ENCODE results near the gene AGBL1. TPM values are rescaled to one million over a fixed set of nuclear protein-coding genes. Genes with fewer than 3 reads are reported as not detected.

AGBL1 gene
- polyA plus RNA-seq, 2 of the 4 experiments (the other 2 are of a cell fraction): not detected

DNA sequence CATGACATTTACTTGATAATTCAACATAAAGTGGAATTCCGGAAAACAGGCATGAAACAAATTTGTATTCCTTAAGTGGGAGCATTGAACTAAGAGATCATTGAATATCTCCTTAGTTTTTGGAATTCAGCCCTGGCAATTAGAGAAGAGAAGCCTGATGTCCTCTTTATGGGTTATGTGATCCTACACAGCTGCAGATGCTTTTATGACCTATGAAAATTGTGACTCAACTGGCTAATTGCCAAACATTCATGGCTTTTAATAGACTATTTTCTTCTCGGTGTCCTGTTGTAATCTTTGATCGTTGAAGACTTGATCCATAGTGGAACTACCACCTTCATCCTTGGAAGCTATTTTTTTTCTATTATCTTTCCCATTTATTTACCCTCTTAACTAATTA, 46.1 kb downstream of the AGBL1 start:
- POLR2A ChIA-PET: no interaction called here
- ATAC-seq (no peak), DNase-seq (ENCODE audit: low read depth in 1 of 2, low spot score in 1 of 2) (no peak), FAIRE-seq (no peak)
- Histone ChIP-seq H3K4me3 (no peak overlapping the region), H3K9me3 (no peaks in the 10 kb centered on the region), H3K27ac (no peak overlapping the region), H3K4me1 (no peaks in the 10 kb centered on the region), H3K4me2 (no peak overlapping the region)
- WGBS (ENCODE audit: missing lambda C conversion rate): 5% methylated on average over 3 of the region's 3 CpGs
- TF ChIP-seq ZC3H11A (IDR thresholded peaks at IDR 0.05): no peak
- no peak for TF ChIP-seq SMC3 (IDR thresholded peaks at IDR 0.05)
- TF ChIP-seq KDM1A (IDR thresholded peaks at IDR 0.05; ENCODE audit: low read depth): no peak
- no peak for TF ChIP-seq CEBPB (IDR thresholded peaks at IDR 0.05)
- TF ChIP-seq, protein P1, sequence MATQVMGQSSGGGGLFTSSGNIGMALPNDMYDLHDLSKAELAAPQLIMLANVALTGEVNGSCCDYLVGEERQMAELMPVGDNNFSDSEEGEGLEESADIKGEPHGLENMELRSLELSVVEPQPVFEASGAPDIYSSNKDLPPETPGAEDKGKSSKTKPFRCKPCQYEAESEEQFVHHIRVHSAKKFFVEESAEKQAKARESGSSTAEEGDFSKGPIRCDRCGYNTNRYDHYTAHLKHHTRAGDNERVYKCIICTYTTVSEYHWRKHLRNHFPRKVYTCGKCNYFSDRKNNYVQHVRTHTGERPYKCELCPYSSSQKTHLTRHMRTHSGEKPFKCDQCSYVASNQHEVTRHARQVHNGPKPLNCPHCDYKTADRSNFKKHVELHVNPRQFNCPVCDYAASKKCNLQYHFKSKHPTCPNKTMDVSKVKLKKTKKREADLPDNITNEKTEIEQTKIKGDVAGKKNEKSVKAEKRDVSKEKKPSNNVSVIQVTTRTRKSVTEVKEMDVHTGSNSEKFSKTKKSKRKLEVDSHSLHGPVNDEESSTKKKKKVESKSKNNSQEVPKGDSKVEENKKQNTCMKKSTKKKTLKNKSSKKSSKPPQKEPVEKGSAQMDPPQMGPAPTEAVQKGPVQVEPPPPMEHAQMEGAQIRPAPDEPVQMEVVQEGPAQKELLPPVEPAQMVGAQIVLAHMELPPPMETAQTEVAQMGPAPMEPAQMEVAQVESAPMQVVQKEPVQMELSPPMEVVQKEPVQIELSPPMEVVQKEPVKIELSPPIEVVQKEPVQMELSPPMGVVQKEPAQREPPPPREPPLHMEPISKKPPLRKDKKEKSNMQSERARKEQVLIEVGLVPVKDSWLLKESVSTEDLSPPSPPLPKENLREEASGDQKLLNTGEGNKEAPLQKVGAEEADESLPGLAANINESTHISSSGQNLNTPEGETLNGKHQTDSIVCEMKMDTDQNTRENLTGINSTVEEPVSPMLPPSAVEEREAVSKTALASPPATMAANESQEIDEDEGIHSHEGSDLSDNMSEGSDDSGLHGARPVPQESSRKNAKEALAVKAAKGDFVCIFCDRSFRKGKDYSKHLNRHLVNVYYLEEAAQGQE (IDR thresholded peaks at IDR 0.05): no peak
- TF ChIP-seq TP53 (CRISPR knock-in tag; IDR thresholded peaks at IDR 0.05): no peak
- TF ChIP-seq RNF2 (IDR thresholded peaks at IDR 0.05; ENCODE audit: borderline replicate concordance, low read depth): no peak
- TF ChIP-seq RFX5 (IDR thresholded peaks at IDR 0.05): no peak
- no peak for TF ChIP-seq ZFP36 (IDR thresholded peaks at IDR 0.05; ENCODE audit: borderline replicate concordance, partially characterized antibody)
- no peak for TF ChIP-seq EP300 (IDR thresholded peaks at IDR 0.05)
- TF ChIP-seq, protein P2, sequence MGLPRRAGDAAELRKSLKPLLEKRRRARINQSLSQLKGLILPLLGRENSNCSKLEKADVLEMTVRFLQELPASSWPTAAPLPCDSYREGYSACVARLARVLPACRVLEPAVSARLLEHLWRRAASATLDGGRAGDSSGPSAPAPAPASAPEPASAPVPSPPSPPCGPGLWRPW (IDR thresholded peaks at IDR 0.05): no peak
- TF ChIP-seq CBX2 (IDR thresholded peaks at IDR 0.05; ENCODE audit: borderline replicate concordance, low read depth): no peak
- no peak for TF ChIP-seq HEYL (CRISPR knock-in tag; IDR thresholded peaks at IDR 0.05)
- CTCF ChIA-PET: no interaction called here

DNA sequence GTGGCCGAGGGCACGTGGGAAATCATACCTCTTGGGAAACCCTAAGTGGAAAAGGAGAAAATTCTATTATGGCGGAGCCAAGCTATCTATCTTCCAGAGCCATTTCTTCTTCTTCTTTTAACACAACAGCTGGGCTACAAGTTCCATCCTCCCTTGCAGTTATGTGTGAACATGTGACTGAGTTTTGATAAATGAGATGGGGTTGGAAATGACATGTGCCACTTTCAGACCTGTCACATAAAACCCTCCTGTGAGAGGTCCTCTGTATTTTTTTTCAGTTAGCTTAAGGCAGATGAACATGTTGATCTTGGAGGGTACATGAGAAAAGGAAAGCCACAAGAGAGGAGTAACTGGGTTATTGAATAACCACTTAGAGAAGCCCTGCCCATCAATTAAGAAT, 47.9 kb downstream of the AGBL1 start:
- TF ChIP-seq NFE2L2 (conservative IDR thresholded peaks at IDR 0.05; ENCODE audit: low read length) (no peak), KDM1A (IDR thresholded peaks at IDR 0.05; ENCODE audit: low read depth) (no peak), CBX2 (IDR thresholded peaks at IDR 0.05; ENCODE audit: borderline replicate concordance, low read depth) (no peak), HOXB13 (CRISPR knock-in tag; IDR thresholded peaks at IDR 0.05; ENCODE audit: low read depth) (no peak), ESRRA (IDR thresholded peaks at IDR 0.05; ENCODE audit: borderline replicate concordance, low read length) (no peak), RAD21 (conservative IDR thresholded peaks at IDR 0.05 in 1 of 2, IDR thresholded peaks at IDR 0.05 in 1 of 2) (no peak), RNF2 (IDR thresholded peaks at IDR 0.05; ENCODE audit: borderline replicate concordance, low read depth) (no peak), ZC3H11A (IDR thresholded peaks at IDR 0.05) (no peak), JUN (IDR thresholded peaks at IDR 0.05) (no peak), PHF8 (IDR thresholded peaks at IDR 0.05; ENCODE audit: borderline replicate concordance, low read depth) (no peak)
- TF ChIP-seq, protein P3, sequence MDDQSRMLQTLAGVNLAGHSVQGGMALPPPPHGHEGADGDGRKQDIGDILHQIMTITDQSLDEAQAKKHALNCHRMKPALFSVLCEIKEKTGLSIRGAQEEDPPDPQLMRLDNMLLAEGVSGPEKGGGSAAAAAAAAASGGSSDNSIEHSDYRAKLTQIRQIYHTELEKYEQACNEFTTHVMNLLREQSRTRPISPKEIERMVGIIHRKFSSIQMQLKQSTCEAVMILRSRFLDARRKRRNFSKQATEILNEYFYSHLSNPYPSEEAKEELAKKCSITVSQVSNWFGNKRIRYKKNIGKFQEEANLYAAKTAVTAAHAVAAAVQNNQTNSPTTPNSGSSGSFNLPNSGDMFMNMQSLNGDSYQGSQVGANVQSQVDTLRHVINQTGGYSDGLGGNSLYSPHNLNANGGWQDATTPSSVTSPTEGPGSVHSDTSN (IDR thresholded peaks at IDR 0.05): no peak
- TF ChIP-seq, protein P4, sequence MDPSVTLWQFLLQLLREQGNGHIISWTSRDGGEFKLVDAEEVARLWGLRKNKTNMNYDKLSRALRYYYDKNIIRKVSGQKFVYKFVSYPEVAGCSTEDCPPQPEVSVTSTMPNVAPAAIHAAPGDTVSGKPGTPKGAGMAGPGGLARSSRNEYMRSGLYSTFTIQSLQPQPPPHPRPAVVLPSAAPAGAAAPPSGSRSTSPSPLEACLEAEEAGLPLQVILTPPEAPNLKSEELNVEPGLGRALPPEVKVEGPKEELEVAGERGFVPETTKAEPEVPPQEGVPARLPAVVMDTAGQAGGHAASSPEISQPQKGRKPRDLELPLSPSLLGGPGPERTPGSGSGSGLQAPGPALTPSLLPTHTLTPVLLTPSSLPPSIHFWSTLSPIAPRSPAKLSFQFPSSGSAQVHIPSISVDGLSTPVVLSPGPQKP (IDR thresholded peaks at IDR 0.05; ENCODE audit: low read depth, low read length): no peak
- no peak overlapping the region for H3K4me2 ChIP-seq
- no peak overlapping the region for H3K4me3 ChIP-seq
- DNase-seq (ENCODE audit: low read depth in 1 of 2, low spot score in 1 of 2): no peak
- no peaks in the 10 kb centered on the region for H3K9me3 ChIP-seq
- H3K4me1 ChIP-seq: no peaks in the 10 kb centered on the region
- CTCF ChIA-PET: no interaction called here
- FAIRE-seq: no peak
- POLR2A ChIA-PET: no interaction called here
- no peak for ATAC-seq
- H3K27ac ChIP-seq: no peak overlapping the region
- WGBS (ENCODE audit: missing lambda C conversion rate): 1% methylated on average over 3 of the region's 3 CpGs

Data from A549 (cell line).